Transverse colon (tissue), 4 donors: ENCODE results near the gene RFX3. TPM values are rescaled to one million over a fixed set of nuclear protein-coding genes. Genes with fewer than 3 reads are reported as not detected.
A peak's percentile ranks its signal among the peaks of the same experiment; 100 is the strongest.

Experiments used
- DNase-seq: peaks from one replicate; pipeline ENCODE4 v3.0.0-alpha.2; 2019
- H3K27ac ChIP-seq, 4 donors: fragments of 200-600 bp; sonication (generic); 2 replicates each; pipeline ENCODE4 v1.5.1; 2016 to 2018; ENCODE audit warnings: inconsistent platforms in 4 of 4
- H3K27me3 ChIP-seq: fragments of 200-600 bp; sonication (generic); 2 replicates; pipeline ENCODE4 v1.5.1; 2017; ENCODE audit warnings: inconsistent platforms
- H3K36me3 ChIP-seq, 4 donors: fragments of 200-600 bp; sonication (generic); 2 replicates each; pipeline ENCODE4 v1.5.1; 2017 to 2019; ENCODE audit warnings: inconsistent platforms in 4 of 4
- H3K4me1 ChIP-seq, 4 donors: fragments of 200-600 bp; sonication (generic); 2 replicates each; pipeline ENCODE4 v1.5.1; 2017 to 2020; ENCODE audit warnings: inconsistent platforms in 4 of 4
- H3K4me3 ChIP-seq, 4 donors: fragments of 200-600 bp; sonication (generic); 1 replicate in 1 of 4; 2 replicates in 3 of 4; pipeline versions ENCODE4 v1.5.1 to v1.6.1; 2017 to 2019; ENCODE audit warnings: inconsistent platforms in 4 of 4
- H3K9me3 ChIP-seq, 2 donors: fragments of 200-600 bp; sonication (generic); 2 replicates each; pipeline ENCODE4 v1.5.1; 2017 to 2019; ENCODE audit warnings: inconsistent platforms in 2 of 2
- CTCF ChIP-seq, 5 experiments: fragments of 200-600 bp in 3 of 5; fragments of 450-650 bp in 2 of 5; sonication (generic) in 3 of 5; IDR thresholded peaks; 1 replicate in 2 of 5; 2 replicates in 3 of 5; pipeline ENCODE4 v1.5.1; 2016 to 2017; ENCODE audit warnings: antibody characterized with exemption in 5 of 5, inconsistent platforms in 3 of 5, mild to moderate bottlenecking in 2 of 5, moderate library complexity in 1 of 5
- EP300 ChIP-seq: sonication (generic); formaldehyde crosslinking; IDR thresholded peaks from one replicate; pipeline ENCODE4 v1.6.1; 2017; ENCODE audit warnings: antibody characterized with exemption, low read depth
- POLR2A ChIP-seq: fragments of 450-650 bp; IDR thresholded peaks from one replicate; pipeline ENCODE4 v1.6.1; 2016; ENCODE audit warnings: antibody characterized with exemption, mild to moderate bottlenecking, moderate library complexity
- POLR2AphosphoS5 ChIP-seq, 3 donors: sonication (generic); formaldehyde crosslinking; IDR thresholded peaks; one replicate each; pipeline ENCODE4 v1.6.1; 2016; ENCODE audit warnings: antibody characterized with exemption in 3 of 3
- WGBS, 2 donors: methylation state at CpG; one replicate each; pipeline ENCODE4 v1.1.5; 2018; ENCODE audit warnings: low coverage in 1 of 2; 5-methylcytosine and 5-hydroxymethylcytosine counted together
- in situ Hi-C, 4 donors: fragments of 200-750 bp; cut with MboI; loops; one replicate each; pipeline versions ENCODE4 v1.15.0 to v1.15.1; 2017; ENCODE audit warnings: low sequenced_read_pairs in 3 of 4, low pct_ligation_motif_present in 1 of 4, low pct_unique_long_range_greater_than_20kb in 1 of 4
- intact Hi-C: fragments of 100-400 bp; cut with DNase I; formaldehyde crosslinking; loops from one replicate; pipeline ENCODE4 v1.15.1; 2023; ENCODE audit warnings: low total_unique reads
- total RNA-seq, 4 donors: library from RNA; depleted of rRNA; stranded (reverse); fragments of >200 nt; gene quantifications; one replicate each; pipeline ENCODE4 v1.1.0, GENCODE V29; 2016

RFX3 gene
- total RNA-seq, 4 donors from 2014 or later: 3.5 to 21.9 (median 7.1) TPM

- H3K27ac ChIP-seq: no peak overlapping the region
- intact Hi-C loops (no loop called here), in situ Hi-C loops (loop anchor here in 3 of 4 donors (25.0 kb wide), 2 partner anchors 197 to 1122 kb away; no protein-coding TSS in a partner anchor)
These were observed 285.0 kb downstream of the RFX3 start for GRCh38 chr9:3240656-3241268.

GRCh38 chr9:3239240-3239639, 286.6 kb downstream of the RFX3 start:
- no peaks in the 10 kb centered on the region for H3K4me1 ChIP-seq
- DNase-seq: no peak
- H3K9me3 ChIP-seq: no peaks in the 10 kb centered on the region
- H3K27ac ChIP-seq: no peak overlapping the region
- intact Hi-C loops: no loop called here
- no peak overlapping the region for H3K4me3 ChIP-seq
- WGBS, 2 donors: 93 to 94% methylated on average over 3 to 4 of the region's 4 CpGs
- no peaks in the 10 kb centered on the region for H3K27me3 ChIP-seq
- in situ Hi-C loops: loop anchor here in 3 of 4 donors (25.0 kb wide), 2 partner anchors 198 to 1123 kb away; no protein-coding TSS in a partner anchor
- H3K36me3 ChIP-seq: no peaks in the 10 kb centered on the region
- TF ChIP-seq EP300 (no peak), POLR2AphosphoS5 (IDR thresholded peaks at IDR 0.05) (no peak), CTCF (IDR thresholded peaks at IDR 0.05) (no peak), POLR2A (no peak)

More at GRCh38 chr9:3240656-3241268, 285.0 kb downstream of the RFX3 start:
- Histone ChIP-seq H3K9me3 (no peaks in the 10 kb centered on the region), H3K4me1 (no peaks in the 10 kb centered on the region), H3K36me3 (no peaks in the 10 kb centered on the region), H3K4me3 (no peak overlapping the region), H3K27me3 (no peaks in the 10 kb centered on the region)
- TF ChIP-seq CTCF (IDR thresholded peaks at IDR 0.05) (peak; percentile 44 to 69 (median 59)), EP300 (no peak), POLR2A (no peak), POLR2AphosphoS5 (IDR thresholded peaks at IDR 0.05) (no peak)
- 42 to 45% methylated on average over 3 of the region's 3 CpGs for WGBS, 2 donors
- DNase-seq: peak; percentile 62

GRCh38 chr9:3238236-3238635, 287.6 kb downstream of the RFX3 start:
- no peaks in the 10 kb centered on the region for H3K9me3 ChIP-seq
- TF ChIP-seq POLR2AphosphoS5 (IDR thresholded peaks at IDR 0.05) (no peak), EP300 (no peak), CTCF (IDR thresholded peaks at IDR 0.05) (no peak), POLR2A (no peak)
- H3K36me3 ChIP-seq: no peaks in the 10 kb centered on the region
- intact Hi-C loops (no loop called here), in situ Hi-C loops (loop anchor here in 3 of 4 donors (25.0 kb wide), 2 partner anchors 199 to 1124 kb away; no protein-coding TSS in a partner anchor)
- no peak for DNase-seq
- H3K27me3 ChIP-seq: no peaks in the 10 kb centered on the region
- no peaks in the 10 kb centered on the region for H3K4me1 ChIP-seq
- H3K4me3 ChIP-seq: no peak overlapping the region
- no peak overlapping the region for H3K27ac ChIP-seq
- WGBS, 2 donors: 91 to 100% methylated on average over 1 to 4 of the region's 4 CpGs

GRCh38 chr9:3237121-3237520, 288.7 kb downstream of the RFX3 start:
- TF ChIP-seq CTCF (IDR thresholded peaks at IDR 0.05) (no peak), POLR2AphosphoS5 (IDR thresholded peaks at IDR 0.05) (no peak), POLR2A (no peak)
- Histone ChIP-seq H3K27ac (no peak overlapping the region), H3K36me3 (no peaks in the 10 kb centered on the region), H3K27me3 (no peaks in the 10 kb centered on the region), H3K4me3 (no peak overlapping the region), H3K9me3 (no peaks in the 10 kb centered on the region), H3K4me1 (no peaks in the 10 kb centered on the region)
- DNase-seq: no peak
- in situ Hi-C loops (loop anchor here in 3 of 4 donors (25.0 kb wide), 2 partner anchors 200 to 1125 kb away; no protein-coding TSS in a partner anchor), intact Hi-C loops (no loop called here)
